Heart right ventricle (tissue), 16 donors: ENCODE measurements around the gene ADGRD2. TPM values are rescaled to one million over a fixed set of nuclear protein-coding genes. Genes with fewer than 3 reads are reported as not detected.

ENCODE experiments used
- ATAC-seq, 8 donors: fragments of 200-7000 bp; cut with Tn5 transposase; one replicate each; pipeline ENCODE4 v1.9.1; 2020; ENCODE audit warnings: mild to moderate bottlenecking in 8 of 8, moderate library complexity in 8 of 8, moderate number of reproducible peaks in 1 of 8
- DNase-seq, 2 donors: peaks; one replicate each; pipeline ENCODE4 v3.0.0-alpha.2; 2020
- H3K27ac ChIP-seq, 10 donors: fragments of 200-600 bp; sonication (generic) in 2 of 10; one replicate each; pipeline versions ENCODE4 v1.5.0 to v1.8.0; 2020 to 2022; ENCODE audit warnings: mild to moderate bottlenecking in 3 of 10
- H3K27me3 ChIP-seq, 7 donors: fragments of 200-600 bp; one replicate each; pipeline ENCODE4 v1.8.0; 2021 to 2022; ENCODE audit warnings: mild to moderate bottlenecking in 2 of 7
- H3K36me3 ChIP-seq, 9 donors: fragments of 200-600 bp; sonication (generic) in 1 of 9; one replicate each; pipeline versions ENCODE4 v1.5.0 to v1.8.0; 2020 to 2022; ENCODE audit warnings: mild to moderate bottlenecking in 2 of 9
- H3K4me1 ChIP-seq, 9 donors: fragments of 200-600 bp; sonication (generic) in 1 of 9; one replicate each; pipeline versions ENCODE4 v1.5.0 to v1.8.0; 2020 to 2022; ENCODE audit warnings: mild to moderate bottlenecking in 4 of 9
- H3K4me3 ChIP-seq, 10 donors: fragments of 200-600 bp; sonication (generic) in 2 of 10; one replicate each; pipeline versions ENCODE4 v1.5.0 to v1.8.0; 2020 to 2022; ENCODE audit warnings: mild to moderate bottlenecking in 7 of 10, moderate library complexity in 2 of 10
- H3K9me3 ChIP-seq, 11 donors: fragments of 200-600 bp in 10 of 11; sonication (generic) in 2 of 11; one replicate each; pipeline versions ENCODE4 v1.5.0 to v1.8.0; 2013 to 2022; ENCODE audit warnings: mild to moderate bottlenecking in 2 of 11, control low read depth in 1 of 11, moderate library complexity in 1 of 11
- WGBS, 2 donors: extraction: QIAGEN DNeasy Blood & Tissue Kit; methylation state at CpG; one replicate each; pipeline ENCODE4 v1.1.7; 2013; ENCODE audit warnings: inconsistent platforms in 1 of 2; 5-methylcytosine and 5-hydroxymethylcytosine counted together
- intact Hi-C, 10 donors: fragments of 100-400 bp; cut with DNase I; formaldehyde crosslinking; loops; one replicate each; pipeline versions ENCODE4 v1.11.1 to v1.14.2; 2022
- polyA plus RNA-seq, 2 donors: library from polyadenylated mRNA; stranded (reverse); fragments of 200-250 nt; gene quantifications; one replicate each; pipeline ENCODE4 v1.2.3, GENCODE V29; 2013
- total RNA-seq, 10 donors: library from RNA; stranded (reverse); fragmentation: NEBNext Ultra II Directional in 3 of 10; extraction: Animal tissue kit (Norgen Biotek cat#: 25700) in 3 of 10; gene quantifications; one replicate each; pipeline versions ENCODE4 v1.2.1 to v1.2.4, GENCODE V29; 2021 to 2023
- TF ChIP-seq, protein P1 (sequence below), 9 donors: fragments of 200-600 bp; sonication (generic) in 2 of 9; IDR thresholded peaks; one replicate each; pipeline versions ENCODE4 v1.5.0 to v1.8.0; 2021 to 2022; ENCODE audit warnings: antibody characterized with exemption in 9 of 9, mild to moderate bottlenecking in 5 of 9, moderate library complexity in 1 of 9
- donor health status: Arrhythmogenic right ventricular cardiomyopathy.
- donor health status: ischemic (EF 13 %, LVEDD 7.1; RV severe dilation, severe dysfunction).
- donor health status: healthy with polysubstance abuse.
- donor health status: DM: no; HTN: yes; CAD: no.
- donor health status: DM: no; HTN: no; CAD: no.
- donor health status: ischemic (EF 25% LVEDD 6.9; RV normal size, moderate dysfunction).
- donor health status: ischemic (EF 25% LVEDD 5.7; RV mildly dilated, moderate dysfunction).
- donor health status: healthy.
- donor health status: DM: yes; HTN: yes; CAD: no.
- donor health status: Ischemic cardiomyopathy.
- donor health status: ischemic (EF 35%, LVEDD 5.7; RV mildly dilated, moderate dysfunction).
- donor health status: nonischemic (EF 11% LVEDD 7.7; RV severe dilation, severe dysfunction).
- donor health status: DM: yes; HTN: yes; CAD: no.
- donor health status: PGD.
- donor health status: ischemic (EF 29% LVEDD 5.4; RV normal size, mild dysfunction).
- donor health status: nonischemic (EF 23%, LVEDD 6.1; RV moderate dilation, normal function).

The ADGRD2 gene
- total and polyA plus RNA-seq, 12 donors = 0.03 to 0.68 TPM; not detected in 10

DNA sequence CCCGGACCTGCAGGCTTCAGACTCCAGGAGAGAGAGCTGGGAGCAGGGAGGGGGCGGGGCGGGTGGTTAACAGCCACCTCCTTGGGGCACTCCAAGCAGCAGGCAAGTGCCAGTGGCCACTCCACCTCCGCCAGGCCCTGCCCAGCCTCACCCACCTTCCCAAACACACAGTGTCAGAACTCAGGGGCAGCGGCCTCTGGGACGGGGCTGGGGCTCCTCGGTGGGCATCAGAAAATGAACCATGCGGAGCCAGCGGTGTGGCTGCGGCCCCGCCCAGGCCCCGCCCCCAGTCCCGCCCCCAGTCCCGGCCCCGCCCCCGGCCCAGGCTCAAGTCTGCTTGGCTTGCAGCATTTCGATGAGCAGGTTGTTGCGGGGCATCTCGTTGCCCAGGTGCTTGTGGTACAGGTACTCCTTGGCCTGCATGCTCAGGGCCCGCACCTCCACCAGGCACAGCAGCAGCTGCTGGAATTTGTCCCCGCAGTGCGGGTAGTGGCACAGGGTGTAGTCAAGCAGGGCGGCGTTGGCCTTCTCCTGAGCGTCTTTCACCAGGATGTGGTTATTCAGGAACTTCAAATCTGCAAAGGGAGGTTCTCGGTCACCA, 32.3 kb downstream of the ADGRD2 start:
- Histone ChIP-seq H3K27me3 (peaks cover 15 to 91% (median 82%) of the 10 kb centered on the region in 7 donors), H3K27ac (no peak overlapping the region), H3K36me3 (no peaks in the 10 kb centered on the region), H3K9me3 (no peaks in the 10 kb centered on the region), H3K4me1 (peaks cover 0 to 8% (median 2%) of the 10 kb centered on the region in 9 donors), H3K4me3 (no peak overlapping the region)
- intact Hi-C loops = no loop called here
- WGBS, 2 donors = 27 to 31% methylated on average over 26 of the region's 26 CpGs
- TF ChIP-seq, protein P1, sequence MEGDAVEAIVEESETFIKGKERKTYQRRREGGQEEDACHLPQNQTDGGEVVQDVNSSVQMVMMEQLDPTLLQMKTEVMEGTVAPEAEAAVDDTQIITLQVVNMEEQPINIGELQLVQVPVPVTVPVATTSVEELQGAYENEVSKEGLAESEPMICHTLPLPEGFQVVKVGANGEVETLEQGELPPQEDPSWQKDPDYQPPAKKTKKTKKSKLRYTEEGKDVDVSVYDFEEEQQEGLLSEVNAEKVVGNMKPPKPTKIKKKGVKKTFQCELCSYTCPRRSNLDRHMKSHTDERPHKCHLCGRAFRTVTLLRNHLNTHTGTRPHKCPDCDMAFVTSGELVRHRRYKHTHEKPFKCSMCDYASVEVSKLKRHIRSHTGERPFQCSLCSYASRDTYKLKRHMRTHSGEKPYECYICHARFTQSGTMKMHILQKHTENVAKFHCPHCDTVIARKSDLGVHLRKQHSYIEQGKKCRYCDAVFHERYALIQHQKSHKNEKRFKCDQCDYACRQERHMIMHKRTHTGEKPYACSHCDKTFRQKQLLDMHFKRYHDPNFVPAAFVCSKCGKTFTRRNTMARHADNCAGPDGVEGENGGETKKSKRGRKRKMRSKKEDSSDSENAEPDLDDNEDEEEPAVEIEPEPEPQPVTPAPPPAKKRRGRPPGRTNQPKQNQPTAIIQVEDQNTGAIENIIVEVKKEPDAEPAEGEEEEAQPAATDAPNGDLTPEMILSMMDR (IDR thresholded peaks at IDR 0.05) = no peak
- DNase-seq (no peak), ATAC-seq (no peak)

DNA sequence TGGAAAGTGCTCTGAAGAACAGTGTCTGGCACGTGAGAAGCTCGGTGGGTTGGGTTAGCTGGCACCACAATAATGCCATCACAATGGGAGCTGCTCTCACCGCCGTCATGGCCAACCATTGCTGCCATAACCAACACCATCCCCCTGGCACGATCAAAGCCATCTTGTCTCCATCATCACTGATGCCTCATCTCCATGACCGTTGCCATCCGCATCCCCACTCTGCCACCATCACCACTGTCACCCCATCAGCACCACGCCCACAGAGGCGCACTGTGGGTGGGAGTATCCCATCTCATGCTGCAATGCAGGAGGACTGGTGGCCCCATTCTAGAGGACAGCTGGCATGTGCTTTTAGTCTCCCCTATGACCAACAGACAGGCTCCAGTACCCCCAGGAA, 33.2 kb downstream of the ADGRD2 start:
- no peak overlapping the region for H3K4me3 ChIP-seq
- TF ChIP-seq, protein P1 (IDR thresholded peaks at IDR 0.05) = no peak
- ATAC-seq (no peak), DNase-seq (no peak)
- H3K9me3 ChIP-seq = no peaks in the 10 kb centered on the region
- WGBS, 2 donors = 95 to 96% methylated on average over 9 of the region's 9 CpGs
- H3K4me1 ChIP-seq = no peaks in the 10 kb centered on the region
- H3K27me3 ChIP-seq = peaks cover 11 to 91% (median 76%) of the 10 kb centered on the region in 7 donors
- intact Hi-C loops = no loop called here
- H3K27ac ChIP-seq = no peak overlapping the region
- no peaks in the 10 kb centered on the region for H3K36me3 ChIP-seq

DNA sequence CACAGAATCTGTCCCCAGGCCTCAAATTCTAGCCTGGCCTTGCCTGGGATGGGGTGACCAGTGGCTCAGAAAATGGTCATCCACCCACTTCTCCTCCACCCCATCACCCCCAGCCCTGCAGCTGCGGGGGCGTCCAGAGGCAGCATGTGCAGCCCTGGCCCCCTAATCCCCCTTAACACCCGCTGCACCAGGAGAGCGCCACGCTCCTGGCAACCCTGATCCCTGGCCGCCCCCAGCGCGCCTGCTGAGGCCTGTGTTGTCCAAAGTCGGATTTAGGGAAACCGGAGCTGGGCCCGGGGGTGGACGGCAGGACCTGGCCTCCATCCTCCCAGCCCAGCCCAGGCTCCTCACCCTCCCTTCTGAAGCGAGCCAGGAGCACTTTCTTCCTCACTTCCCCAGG, 35.0 kb downstream of the ADGRD2 start:
- intact Hi-C loops = no loop called here

DNA sequence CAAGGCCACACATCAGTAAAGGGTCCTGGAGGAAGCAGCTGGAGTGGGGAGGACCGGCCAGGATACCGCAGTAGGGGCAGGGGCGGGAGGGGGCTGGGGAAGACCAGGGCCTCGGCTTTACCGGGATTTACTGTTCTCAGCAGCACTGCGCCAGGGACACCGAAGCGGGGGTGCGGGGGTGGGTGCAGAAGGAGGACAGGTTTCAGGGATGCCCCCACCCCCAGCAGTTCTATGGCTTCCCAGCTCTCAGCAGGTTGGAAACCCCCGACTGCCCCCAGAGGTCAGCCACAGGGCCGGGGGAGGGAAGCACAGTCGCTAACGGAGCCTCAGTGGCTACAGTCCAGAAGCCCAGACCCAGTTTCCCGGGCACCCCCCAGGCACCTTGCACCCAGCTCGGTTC, 35.7 kb downstream of the ADGRD2 start:
- no peaks in the 10 kb centered on the region for H3K4me1 ChIP-seq

More for the DNA sequence above, 35.0 kb downstream of the ADGRD2 start:
- TF ChIP-seq, protein P1 (IDR thresholded peaks at IDR 0.05) = no peak
- Histone ChIP-seq H3K27me3 (peaks cover 0 to 86% (median 60%) of the 10 kb centered on the region in 7 donors), H3K36me3 (no peaks in the 10 kb centered on the region), H3K4me1 (no peaks in the 10 kb centered on the region), H3K27ac (no peak overlapping the region), H3K4me3 (no peak overlapping the region), H3K9me3 (no peaks in the 10 kb centered on the region)
- no peak for ATAC-seq
- DNase-seq = no peak
- 61 to 63% methylated on average over 13 of the region's 13 CpGs for WGBS, 2 donors

More for the DNA sequence above, 35.7 kb downstream of the ADGRD2 start:
- H3K36me3 ChIP-seq = no peaks in the 10 kb centered on the region
- TF ChIP-seq, protein P1 (IDR thresholded peaks at IDR 0.05) = no peak
- H3K27ac ChIP-seq = no peak overlapping the region
- intact Hi-C loops = no loop called here
- WGBS, 2 donors = 59 to 66% methylated on average over 15 of the region's 15 CpGs
- no peak for ATAC-seq
- no peak overlapping the region for H3K4me3 ChIP-seq
- H3K27me3 ChIP-seq = peaks cover 0 to 86% (median 57%) of the 10 kb centered on the region in 7 donors
- no peaks in the 10 kb centered on the region for H3K9me3 ChIP-seq
- no peak for DNase-seq
